Fibroblast of lung (primary cell): Measurements from ENCODE around the gene ARHGEF10L. TPM values are rescaled to one million over a fixed set of nuclear protein-coding genes. Genes with fewer than 3 reads are reported as not detected.

Experiments used
- DNase-seq, 2 donors: peaks; one replicate each; pipeline versions ENCODE4 v3.0.0 to v3.0.0-alpha.2; 2010; ENCODE audit warnings: low read depth in 2 of 2
- H2AFZ ChIP-seq: 2 replicates; pipeline ENCODE4 v1.5.1; 2012; ENCODE audit warnings: low read length, control low read depth, inconsistent platforms
- H3K27ac ChIP-seq: 2 replicates; pipeline ENCODE4 v1.5.1; 2011; ENCODE audit warnings: low read length, control low read depth; ENCODE audit not compliant: insufficient read depth
- H3K27me3 ChIP-seq: 2 replicates; pipeline ENCODE4 v1.5.1; 2011; ENCODE audit warnings: mild to moderate bottlenecking, low read length; ENCODE audit not compliant: control insufficient read depth, insufficient read depth
- H3K36me3 ChIP-seq: 2 replicates; pipeline ENCODE4 v1.5.1; 2011; ENCODE audit warnings: low read length; ENCODE audit not compliant: control insufficient read depth, insufficient read depth
- H3K4me1 ChIP-seq: 2 replicates; pipeline ENCODE4 v1.5.1; 2011; ENCODE audit warnings: low read length; ENCODE audit not compliant: control insufficient read depth, insufficient read depth; ENCODE audit errors: extremely low read depth
- H3K4me2 ChIP-seq: 2 replicates; pipeline ENCODE4 v1.5.1; 2011; ENCODE audit warnings: low read length, control low read depth; ENCODE audit not compliant: insufficient read depth; ENCODE audit errors: extremely low read depth
- H3K4me3 ChIP-seq, 4 experiments: fragments of 200-600 bp in 1 of 4; sonication (generic) in 1 of 4; replicated peaks in 1 of 4; 2 replicates each; pipeline ENCODE4 v1.5.1; 2011 to 2016; ENCODE audit warnings: low read length in 4 of 4, low read depth in 3 of 4, mild to moderate bottlenecking in 3 of 4, control low read depth in 2 of 4, inconsistent platforms in 1 of 4, mixed read lengths in 1 of 4; ENCODE audit not compliant: insufficient read depth in 1 of 4; ENCODE audit errors: control extremely low read depth in 1 of 4
- H3K79me2 ChIP-seq: 2 replicates; pipeline ENCODE4 v1.5.1; 2012; ENCODE audit warnings: mild to moderate bottlenecking, low read length, inconsistent platforms; ENCODE audit not compliant: control insufficient read depth, insufficient read depth
- H3K9ac ChIP-seq: 2 replicates; pipeline ENCODE4 v1.5.1; 2011; ENCODE audit warnings: mild to moderate bottlenecking, low read length, control low read depth; ENCODE audit not compliant: insufficient read depth
- H3K9me3 ChIP-seq: 2 replicates; pipeline ENCODE4 v1.5.1; 2012; ENCODE audit warnings: low read depth, low read length; ENCODE audit not compliant: control insufficient read depth, insufficient read depth
- H4K20me1 ChIP-seq: 2 replicates; pipeline ENCODE4 v1.5.1; 2011; ENCODE audit warnings: low read length; ENCODE audit not compliant: control insufficient read depth, insufficient read depth; ENCODE audit errors: extremely low read depth
- CTCF ChIP-seq, 2 donors: IDR thresholded peaks in 1 of 2; conservative IDR thresholded peaks in 1 of 2; 1 replicate in 1 of 2; 2 replicates in 1 of 2; pipeline ENCODE4 v1.5.1; 2011 to 2012; ENCODE audit warnings: low read length in 2 of 2, control low read depth in 1 of 2, inconsistent platforms in 1 of 2, low read depth in 1 of 2, mild to moderate bottlenecking in 1 of 2
- EZH2 ChIP-seq: IDR thresholded peaks from 2 replicates; pipeline ENCODE4 v1.5.1; 2012; ENCODE audit warnings: low read length, control low read depth, mild to moderate bottlenecking; ENCODE audit errors: missing control alignments
- polyA plus RNA-seq, 2 donors: library from polyadenylated mRNA; depleted of rRNA in 1 of 2; stranded (reverse) in 1 of 2; unstranded in 1 of 2; fragments of >200 nt; gene quantifications; 2 replicates each; pipeline ENCODE4 v1.2.1, GENCODE V29; 2011 to 2012; ENCODE audit warnings: missing spikeins in 1 of 2
- total RNA-seq: library from RNA; depleted of rRNA; stranded (reverse); fragments of >200 nt; gene quantifications from 2 replicates; pipeline ENCODE4 v1.2.1, GENCODE V29; 2014

ARHGEF10L gene
- total and polyA plus RNA-seq, 2 donors (not counting 1 experiment from before 2014, with no cell fraction given): 11.2 to 24.3 TPM

GRCh38 chr1:17662786-17663185 is 123.3 kb downstream of the ARHGEF10L start:
- peaks cover 10% of the 10 kb centered on the region for H3K36me3 ChIP-seq
- no peaks in the 10 kb centered on the region for H3K4me1 ChIP-seq
- no peak overlapping the region for H3K4me2 ChIP-seq
- no peak overlapping the region for H3K4me3 ChIP-seq
- no peak overlapping the region for H3K27ac ChIP-seq
- H3K9me3 ChIP-seq: no peaks in the 10 kb centered on the region
- H3K27me3 ChIP-seq: no peaks in the 10 kb centered on the region
- DNase-seq: no peak
- H3K79me2 ChIP-seq: no peaks in the 10 kb centered on the region
- no peaks in the 10 kb centered on the region for H4K20me1 ChIP-seq
- H2AFZ ChIP-seq: no peak overlapping the region
- TF ChIP-seq CTCF (conservative IDR thresholded peaks at IDR 0.05 in 1 of 2, IDR thresholded peaks at IDR 0.05 in 1 of 2; ENCODE audit: low read depth in 1 of 2, low read length in 2 of 2) (no peak), EZH2 (no peak)
- no peak overlapping the region for H3K9ac ChIP-seq

GRCh38 chr1:17663646-17664045 is 124.1 kb downstream of the ARHGEF10L start:
- no peak overlapping the region for H2AFZ ChIP-seq
- DNase-seq: no peak
- TF ChIP-seq CTCF (conservative IDR thresholded peaks at IDR 0.05 in 1 of 2, IDR thresholded peaks at IDR 0.05 in 1 of 2; ENCODE audit: low read depth in 1 of 2, low read length in 2 of 2) (no peak), EZH2 (no peak)
- H4K20me1 ChIP-seq: no peaks in the 10 kb centered on the region
- H3K27me3 ChIP-seq: no peaks in the 10 kb centered on the region
- no peaks in the 10 kb centered on the region for H3K79me2 ChIP-seq
- no peak overlapping the region for H3K9ac ChIP-seq
- peaks cover 11% of the 10 kb centered on the region for H3K36me3 ChIP-seq
- H3K27ac ChIP-seq: no peak overlapping the region
- H3K4me1 ChIP-seq: no peaks in the 10 kb centered on the region
- no peak overlapping the region for H3K4me2 ChIP-seq
- H3K9me3 ChIP-seq: no peaks in the 10 kb centered on the region
- H3K4me3 ChIP-seq: no peak overlapping the region

- H3K79me2 ChIP-seq: no peaks in the 10 kb centered on the region
Measured at GRCh38 chr1:17664322-17664721, 124.8 kb downstream of the ARHGEF10L start.

More at GRCh38 chr1:17664322-17664721, 124.8 kb downstream of the ARHGEF10L start:
- H3K27ac ChIP-seq: no peak overlapping the region
- H3K36me3 ChIP-seq: peaks cover 9% of the 10 kb centered on the region
- H2AFZ ChIP-seq: no peak overlapping the region
- H3K27me3 ChIP-seq: no peaks in the 10 kb centered on the region
- no peak overlapping the region for H3K4me2 ChIP-seq
- H3K4me1 ChIP-seq: no peaks in the 10 kb centered on the region
- H3K9ac ChIP-seq: no peak overlapping the region
- no peak for DNase-seq
- TF ChIP-seq CTCF (conservative IDR thresholded peaks at IDR 0.05 in 1 of 2, IDR thresholded peaks at IDR 0.05 in 1 of 2; ENCODE audit: low read depth in 1 of 2, low read length in 2 of 2): no peak
- TF ChIP-seq EZH2: no peak
- H4K20me1 ChIP-seq: no peaks in the 10 kb centered on the region
- H3K4me3 ChIP-seq: no peak overlapping the region
- H3K9me3 ChIP-seq: no peaks in the 10 kb centered on the region
